ENCODE data around the gene LYZ.

Gene LYZ

DNA sequence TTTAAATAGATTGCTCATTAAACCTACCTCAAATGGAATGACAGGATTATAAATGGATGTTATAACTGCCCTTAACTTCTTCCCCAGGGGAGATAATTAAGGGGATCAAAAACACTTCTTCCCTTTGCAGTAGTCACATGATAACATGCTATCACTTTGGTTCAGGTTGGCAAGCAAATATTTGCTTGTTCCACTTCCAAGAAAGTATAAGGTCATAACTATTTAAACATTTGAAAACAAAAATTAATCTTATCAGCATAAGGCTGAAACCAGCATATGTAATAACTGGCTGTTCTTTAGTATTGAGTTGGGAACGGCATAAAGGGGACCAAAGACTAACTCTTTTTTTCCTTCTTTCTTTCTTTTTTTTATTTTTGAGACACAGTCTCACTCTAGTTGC is 2.4 kb upstream of the LYZ start:
- no peak for DNase-seq (ENCODE audit: low read depth)
- TF ChIP-seq, protein P1, sequence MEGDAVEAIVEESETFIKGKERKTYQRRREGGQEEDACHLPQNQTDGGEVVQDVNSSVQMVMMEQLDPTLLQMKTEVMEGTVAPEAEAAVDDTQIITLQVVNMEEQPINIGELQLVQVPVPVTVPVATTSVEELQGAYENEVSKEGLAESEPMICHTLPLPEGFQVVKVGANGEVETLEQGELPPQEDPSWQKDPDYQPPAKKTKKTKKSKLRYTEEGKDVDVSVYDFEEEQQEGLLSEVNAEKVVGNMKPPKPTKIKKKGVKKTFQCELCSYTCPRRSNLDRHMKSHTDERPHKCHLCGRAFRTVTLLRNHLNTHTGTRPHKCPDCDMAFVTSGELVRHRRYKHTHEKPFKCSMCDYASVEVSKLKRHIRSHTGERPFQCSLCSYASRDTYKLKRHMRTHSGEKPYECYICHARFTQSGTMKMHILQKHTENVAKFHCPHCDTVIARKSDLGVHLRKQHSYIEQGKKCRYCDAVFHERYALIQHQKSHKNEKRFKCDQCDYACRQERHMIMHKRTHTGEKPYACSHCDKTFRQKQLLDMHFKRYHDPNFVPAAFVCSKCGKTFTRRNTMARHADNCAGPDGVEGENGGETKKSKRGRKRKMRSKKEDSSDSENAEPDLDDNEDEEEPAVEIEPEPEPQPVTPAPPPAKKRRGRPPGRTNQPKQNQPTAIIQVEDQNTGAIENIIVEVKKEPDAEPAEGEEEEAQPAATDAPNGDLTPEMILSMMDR (IDR thresholded peaks at IDR 0.05; ENCODE audit: control insufficient read depth, insufficient read depth, low read depth, low read length, missing control alignments): no peak
- H3K4me3 ChIP-seq (ENCODE audit: control insufficient read depth, low read depth, low read length): no peak overlapping the region

DNA sequence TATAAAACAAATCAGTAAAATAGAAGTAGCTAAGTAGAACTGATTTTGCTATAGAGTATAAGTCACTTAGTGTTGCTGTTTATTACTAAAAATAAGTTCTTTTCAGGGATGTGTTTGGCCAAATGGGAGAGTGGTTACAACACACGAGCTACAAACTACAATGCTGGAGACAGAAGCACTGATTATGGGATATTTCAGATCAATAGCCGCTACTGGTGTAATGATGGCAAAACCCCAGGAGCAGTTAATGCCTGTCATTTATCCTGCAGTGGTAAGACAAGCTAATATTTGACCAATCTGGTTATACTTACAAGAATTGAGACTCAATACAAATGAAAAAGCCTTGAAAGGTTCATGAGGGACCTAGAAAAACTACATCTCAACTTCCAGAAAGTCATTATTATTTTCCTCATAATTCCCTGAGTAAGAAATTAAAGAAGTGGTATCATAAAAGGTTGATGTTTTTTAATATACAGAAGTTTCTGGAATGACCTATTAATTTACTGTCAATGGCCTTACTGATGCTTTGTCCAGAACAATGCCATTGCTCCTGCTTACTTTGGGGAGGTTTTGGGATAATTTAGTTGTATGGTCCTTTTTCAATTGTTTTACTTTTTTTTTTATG is 1.9 kb downstream of the LYZ start:
- TF ChIP-seq, protein P1 (IDR thresholded peaks at IDR 0.05; ENCODE audit: control insufficient read depth, insufficient read depth, low read depth, low read length, missing control alignments): no peak
- DNase-seq (ENCODE audit: low read depth): no peak
- H3K4me3 ChIP-seq (ENCODE audit: control insufficient read depth, low read depth, low read length): no peak overlapping the region

DNA sequence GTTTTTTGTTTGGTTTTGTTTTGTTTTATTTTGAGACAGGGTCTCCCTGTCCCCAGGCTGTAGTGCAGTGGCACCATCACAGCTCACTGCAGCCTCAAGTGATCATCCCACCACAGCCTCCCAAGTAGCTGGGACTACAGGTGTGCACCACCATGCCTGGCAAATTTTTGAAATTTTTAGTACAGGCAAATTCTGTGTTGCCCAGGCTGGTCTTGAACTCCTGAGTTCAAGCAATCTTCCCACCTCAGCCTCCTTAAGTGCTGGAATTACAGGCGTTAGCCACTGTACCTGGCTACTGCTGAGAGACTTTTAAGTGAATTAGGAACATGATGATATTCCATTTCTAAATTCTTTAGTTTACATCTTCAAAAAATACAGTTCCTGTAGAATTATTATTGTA is 2.6 kb downstream of the LYZ start:
- no peak overlapping the region for H3K4me3 ChIP-seq (ENCODE audit: control insufficient read depth, low read depth, low read length)
- DNase-seq (ENCODE audit: low read depth): no peak
- TF ChIP-seq, protein P1 (IDR thresholded peaks at IDR 0.05; ENCODE audit: control insufficient read depth, insufficient read depth, low read depth, low read length, missing control alignments): no peak

DNA sequence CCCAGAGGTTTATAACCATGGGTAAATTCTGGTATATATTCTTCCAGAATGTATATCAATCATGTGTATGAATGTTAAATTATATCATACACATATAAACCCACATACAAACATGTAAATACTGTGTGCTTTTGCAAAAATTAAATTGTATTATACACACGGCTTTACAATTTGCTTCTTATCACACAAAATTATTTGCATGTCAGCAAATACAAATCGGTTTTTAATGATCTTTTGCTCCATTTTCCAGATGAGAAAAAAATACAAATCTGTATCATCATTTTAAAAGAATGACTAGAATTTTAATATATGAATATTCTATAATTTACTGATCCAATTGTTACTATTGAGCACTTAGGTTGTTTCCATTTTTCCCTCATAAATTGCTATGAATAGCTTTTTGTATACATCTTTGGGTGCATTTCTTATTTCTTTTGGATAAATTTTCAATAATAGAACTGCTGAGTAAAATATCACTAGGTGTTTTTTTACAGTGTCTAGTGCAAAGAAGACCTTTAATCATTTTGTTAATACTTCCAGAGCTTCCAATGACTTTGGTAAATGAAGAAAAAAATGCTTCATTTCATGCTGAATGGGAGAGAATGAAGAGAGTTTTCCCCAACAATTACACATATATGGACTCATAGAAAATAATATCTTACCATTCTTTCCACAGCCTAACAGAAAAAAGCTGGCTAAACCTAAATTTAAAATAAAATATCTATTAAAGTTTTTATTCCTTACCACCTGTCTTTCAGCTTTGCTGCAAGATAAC is 3.5 kb downstream of the LYZ start:
- DNase-seq (ENCODE audit: low read depth): no peak

DNA sequence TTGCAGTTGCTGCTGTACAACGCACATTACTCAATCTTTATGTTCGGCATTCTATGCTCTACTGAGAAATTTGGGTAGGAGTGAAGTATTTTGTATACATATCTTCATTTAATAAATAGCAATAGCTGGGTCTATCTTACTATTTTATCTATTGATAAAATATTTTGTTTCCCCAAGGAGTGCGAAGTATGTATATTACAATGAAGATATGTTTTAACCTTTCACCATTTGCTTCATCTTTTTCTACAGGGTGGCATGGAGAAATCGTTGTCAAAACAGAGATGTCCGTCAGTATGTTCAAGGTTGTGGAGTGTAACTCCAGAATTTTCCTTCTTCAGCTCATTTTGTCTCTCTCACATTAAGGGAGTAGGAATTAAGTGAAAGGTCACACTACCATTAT is 4.7 kb downstream of the LYZ start:
- TF ChIP-seq, protein P1 (IDR thresholded peaks at IDR 0.05; ENCODE audit: control insufficient read depth, insufficient read depth, low read depth, low read length, missing control alignments): no peak
- H3K4me3 ChIP-seq (ENCODE audit: control insufficient read depth, low read depth, low read length): no peak overlapping the region
- DNase-seq (ENCODE audit: low read depth): no peak

More for the DNA sequence above, 3.5 kb downstream of the LYZ start:
- no peak overlapping the region for H3K4me3 ChIP-seq (ENCODE audit: control insufficient read depth, low read depth, low read length)
- TF ChIP-seq, protein P1 (IDR thresholded peaks at IDR 0.05; ENCODE audit: control insufficient read depth, insufficient read depth, low read depth, low read length, missing control alignments): no peak

DNA sequence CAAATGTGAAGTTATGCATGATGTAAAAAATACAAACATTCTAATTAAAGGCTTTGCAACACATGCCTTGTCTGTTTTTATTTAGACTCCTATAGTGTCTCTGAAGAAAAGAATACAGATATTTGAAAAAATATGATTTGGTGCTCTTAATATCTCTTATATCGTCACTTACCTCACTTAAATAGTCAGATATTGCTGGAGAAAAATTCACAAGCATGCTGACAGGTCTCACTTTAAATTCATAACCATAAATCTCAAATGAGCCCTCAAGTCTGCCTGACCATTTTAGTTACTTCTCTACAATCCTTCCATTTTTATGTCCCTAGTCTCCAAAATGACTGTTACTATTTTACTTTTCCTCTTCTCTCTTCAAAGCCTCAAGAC is 6.0 kb downstream of the LYZ start:
- TF ChIP-seq, protein P1 (IDR thresholded peaks at IDR 0.05; ENCODE audit: control insufficient read depth, insufficient read depth, low read depth, low read length, missing control alignments): no peak
- no peak for DNase-seq (ENCODE audit: low read depth)
- no peak overlapping the region for H3K4me3 ChIP-seq (ENCODE audit: control insufficient read depth, low read depth, low read length)
